Measurements from ENCODE around the gene ASCC1. TPM values are rescaled to one million over a fixed set of nuclear protein-coding genes. Genes with fewer than 3 reads are reported as not detected.

The ASCC1 gene
- total RNA-seq, 6 experiments from 2014 or later: 21.0 to 29.6 (median 25.3) TPM

GRCh38 chr10:72081772-72082590 lies 134.1 kb downstream of the ASCC1 start:
- no peak for TF ChIP-seq CTCF (IDR thresholded peaks at IDR 0.05)
- Mint-ChIP-seq H3K4me1 (ENCODE audit: low read depth) (no peaks in the 10 kb centered on the region), H3K36me3 (ENCODE audit: low read depth) (no peaks in the 10 kb centered on the region), H3K27ac (no peak overlapping the region), H3K4me3 (no peak overlapping the region), H3K9me3 (no peaks in the 10 kb centered on the region), H3K27me3 (ENCODE audit: insufficient read depth) (peaks cover 24% of the 10 kb centered on the region)
- no peak for DNase-seq

GRCh38 chr10:72081210-72081609 lies 134.9 kb downstream of the ASCC1 start:
- no peak for DNase-seq
- no peak overlapping the region for H3K27ac Mint-ChIP-seq
- no peak overlapping the region for H3K4me3 Mint-ChIP-seq
- no peak for TF ChIP-seq CTCF (IDR thresholded peaks at IDR 0.05)
- H3K9me3 Mint-ChIP-seq: no peaks in the 10 kb centered on the region
- peaks cover 22% of the 10 kb centered on the region for H3K27me3 Mint-ChIP-seq (ENCODE audit: insufficient read depth)
- no peaks in the 10 kb centered on the region for H3K4me1 Mint-ChIP-seq (ENCODE audit: low read depth)
- no peaks in the 10 kb centered on the region for H3K36me3 Mint-ChIP-seq (ENCODE audit: low read depth)

GRCh38 chr10:72080042-72080975 lies 135.8 kb downstream of the ASCC1 start:
- DNase-seq: no peak
- Mint-ChIP-seq H3K9me3 (no peaks in the 10 kb centered on the region), H3K27me3 (ENCODE audit: insufficient read depth) (peaks cover 26% of the 10 kb centered on the region), H3K36me3 (ENCODE audit: low read depth) (no peaks in the 10 kb centered on the region), H3K27ac (no peak overlapping the region), H3K4me3 (no peak overlapping the region), H3K4me1 (ENCODE audit: low read depth) (no peaks in the 10 kb centered on the region)
- no peak for TF ChIP-seq CTCF (IDR thresholded peaks at IDR 0.05)

GRCh38 chr10:72079356-72079755 lies 136.7 kb downstream of the ASCC1 start:
- DNase-seq: no peak
- no peaks in the 10 kb centered on the region for H3K9me3 Mint-ChIP-seq
- TF ChIP-seq CTCF (IDR thresholded peaks at IDR 0.05): no peak
- no peaks in the 10 kb centered on the region for H3K4me1 Mint-ChIP-seq (ENCODE audit: low read depth)
- peaks cover 28% of the 10 kb centered on the region for H3K27me3 Mint-ChIP-seq (ENCODE audit: insufficient read depth)
- no peak overlapping the region for H3K4me3 Mint-ChIP-seq
- H3K27ac Mint-ChIP-seq: no peak overlapping the region
- H3K36me3 Mint-ChIP-seq (ENCODE audit: low read depth): no peaks in the 10 kb centered on the region

GRCh38 chr10:72077275-72077990 lies 138.6 kb downstream of the ASCC1 start:
- no peak for TF ChIP-seq CTCF (IDR thresholded peaks at IDR 0.05)
- no peaks in the 10 kb centered on the region for H3K9me3 Mint-ChIP-seq
- no peak for DNase-seq
- no peaks in the 10 kb centered on the region for H3K4me1 Mint-ChIP-seq (ENCODE audit: low read depth)
- H3K4me3 Mint-ChIP-seq: no peak overlapping the region
- H3K36me3 Mint-ChIP-seq (ENCODE audit: low read depth): no peaks in the 10 kb centered on the region
- H3K27me3 Mint-ChIP-seq (ENCODE audit: insufficient read depth): peaks cover 40% of the 10 kb centered on the region
- H3K27ac Mint-ChIP-seq: no peak overlapping the region
